IMR-90 (cell line): Measurements from ENCODE around the gene SORBS1. TPM values are rescaled to one million over a fixed set of nuclear protein-coding genes. Genes with fewer than 3 reads are reported as not detected.

Experiments
- ATAC-seq: fragments of 200-7000 bp; cut with Tn5 transposase; 2 replicates; pipeline ENCODE4 v1.9.1; 2020; ENCODE audit warnings: low read depth, mild to moderate bottlenecking, moderate library complexity
- BruUV-seq: library from RNA; stranded (reverse); fragments of 400-500 nt; replicated peaks from 2 replicates; lab custom pipeline; 2021; lab: Mats Ljungman, UMichigan
- CTCF ChIA-PET: fragments of 300-600 bp; formaldehyde crosslinking; extraction: SDS; loops from one replicate; lab custom pipeline; 2021; ENCODE audit warnings: antibody characterized with exemption; lab: Yijun Ruan, JAX
- POLR2A ChIA-PET: fragments of 300-600 bp; sonication (Branson Sonifier 250); formaldehyde crosslinking; loops from one replicate; lab custom pipeline; 2022; ENCODE audit warnings: antibody characterized with exemption; ENCODE audit not compliant: unreplicated experiment; lab: Charles Lee
- DNase-seq: peaks from one replicate; pipeline ENCODE4 v3.0.0; 2013
- H2AFZ ChIP-seq: replicated peaks from 2 replicates; pipeline ENCODE3; 2013; ENCODE audit warnings: low read length, mild to moderate bottlenecking; ENCODE audit not compliant: poor library complexity
- H2AK5ac ChIP-seq: 2 replicates; pipeline ENCODE4 v1.6.1; 2013; ENCODE audit warnings: low read depth, low read length, inconsistent platforms
- H2AK9ac ChIP-seq: replicated peaks from 2 replicates; pipeline ENCODE3; 2013; ENCODE audit warnings: mild to moderate bottlenecking, low read depth, low read length, moderate library complexity; ENCODE audit not compliant: poor library complexity
- H2BK120ac ChIP-seq: 2 replicates; pipeline ENCODE4 v1.6.1; 2013; ENCODE audit warnings: low read depth, low read length, inconsistent platforms
- H2BK15ac ChIP-seq: 3 replicates; pipeline ENCODE4 v1.6.1; 2013; ENCODE audit warnings: low read depth, low read length, inconsistent platforms
- H2BK20ac ChIP-seq: 2 replicates; pipeline ENCODE4 v1.6.1; 2013; ENCODE audit warnings: low read depth, mild to moderate bottlenecking, inconsistent platforms, low read length, moderate library complexity
- H2BK5ac ChIP-seq: 2 replicates; pipeline ENCODE4 v1.6.1; 2013; ENCODE audit warnings: mild to moderate bottlenecking, low read depth, low read length, inconsistent platforms; ENCODE audit not compliant: poor library complexity, severe bottlenecking
- H3K14ac ChIP-seq: replicated peaks from 2 replicates; pipeline ENCODE4 v1.6.1; 2013; ENCODE audit warnings: low read depth, low read length, inconsistent platforms
- H3K18ac ChIP-seq: 2 replicates; pipeline ENCODE4 v1.6.1; 2013; ENCODE audit warnings: low read depth, low read length, control low read depth
- H3K23ac ChIP-seq: 2 replicates; pipeline ENCODE4 v1.6.1; 2013; ENCODE audit warnings: low read depth, low read length, inconsistent platforms
- H3K27ac ChIP-seq: 2 replicates; pipeline ENCODE4 v1.5.1; 2013; ENCODE audit warnings: mild to moderate bottlenecking, control low read depth, low read length; ENCODE audit not compliant: insufficient read depth
- H3K27me3 ChIP-seq: 2 replicates; pipeline ENCODE4 v1.6.1; 2013; ENCODE audit warnings: low read length; ENCODE audit not compliant: control insufficient read depth, insufficient read depth
- H3K36me3 ChIP-seq: 2 replicates; pipeline ENCODE4 v1.6.1; 2013; ENCODE audit warnings: low read length, mixed read lengths; ENCODE audit not compliant: control insufficient read depth, insufficient read depth
- H3K4ac ChIP-seq: 2 replicates; pipeline ENCODE4 v1.6.1; 2013; ENCODE audit warnings: low read depth, low read length, inconsistent platforms
- H3K4me1 ChIP-seq: 2 replicates; pipeline ENCODE4 v1.6.1; 2013; ENCODE audit warnings: low read length, mixed read lengths; ENCODE audit not compliant: control insufficient read depth, insufficient read depth
- H3K4me2 ChIP-seq: 2 replicates; pipeline ENCODE4 v1.6.1; 2013; ENCODE audit warnings: low read depth, mild to moderate bottlenecking, control low read depth, low read length, moderate library complexity
- H3K4me3 ChIP-seq: 2 replicates; pipeline ENCODE4 v1.5.1; 2013; ENCODE audit warnings: low read depth, mild to moderate bottlenecking, control low read depth, low read length, moderate library complexity; ENCODE audit not compliant: insufficient read depth
- H3K56ac ChIP-seq: 2 replicates; pipeline ENCODE4 v1.6.1; 2013; ENCODE audit warnings: low read length, inconsistent platforms; ENCODE audit not compliant: insufficient read depth; ENCODE audit errors: extremely low read depth
- H3K79me1 ChIP-seq, 2 experiments: 2 replicates each; pipeline ENCODE4 v1.6.1; 2013; ENCODE audit warnings: low read length in 2 of 2, inconsistent platforms in 1 of 2, low read depth in 1 of 2
- H3K9ac ChIP-seq: 2 replicates; pipeline ENCODE4 v1.6.1; 2013; ENCODE audit warnings: low read depth, low read length, control low read depth
- H3K9me1 ChIP-seq: 2 replicates; pipeline ENCODE4 v1.6.1; 2013; ENCODE audit warnings: low read length, inconsistent platforms; ENCODE audit not compliant: insufficient read depth
- H3K9me3 ChIP-seq: 2 replicates; pipeline ENCODE4 v1.6.1; 2013; ENCODE audit warnings: low read length; ENCODE audit not compliant: control insufficient read depth, insufficient read depth
- H4K20me1 ChIP-seq: 2 replicates; pipeline ENCODE4 v1.6.1; 2013; ENCODE audit warnings: low read length, inconsistent platforms; ENCODE audit not compliant: insufficient read depth
- H4K5ac ChIP-seq: 2 replicates; pipeline ENCODE4 v1.6.1; 2013; ENCODE audit warnings: mild to moderate bottlenecking, low read depth, low read length, control low read depth
- H4K8ac ChIP-seq, 2 experiments: 2 replicates each; pipeline ENCODE4 v1.6.1; 2013; ENCODE audit warnings: low read depth in 2 of 2, low read length in 2 of 2, control low read depth in 1 of 2, inconsistent platforms in 1 of 2
- H4K91ac ChIP-seq: 2 replicates; pipeline ENCODE4 v1.6.1; 2013; ENCODE audit warnings: low read depth, low read length, inconsistent platforms; ENCODE audit not compliant: insufficient read depth
- BHLHE40 ChIP-seq: fragments of 150-350 bp; IDR thresholded peaks from 2 replicates; pipeline ENCODE4 v1.6.1; 2016; ENCODE audit warnings: mild to moderate bottlenecking, low read depth, low read length
- CEBPB ChIP-seq: IDR thresholded peaks from 2 replicates; pipeline ENCODE4 v1.6.1; 2012; ENCODE audit warnings: low read depth, low read length, improper control_type of control experiment
- CHD1 ChIP-seq: IDR thresholded peaks from 2 replicates; pipeline ENCODE4 v1.6.1; 2012; ENCODE audit warnings: low read depth, low read length, improper control_type of control experiment
- CTCF ChIP-seq: conservative IDR thresholded peaks from 2 replicates; pipeline ENCODE4 v1.5.1; 2012; ENCODE audit warnings: mild to moderate bottlenecking, low read depth, low read length, improper control_type of control experiment
- ELK1 ChIP-seq: fragments of 150-350 bp; IDR thresholded peaks from 2 replicates; pipeline ENCODE4 v1.6.1; 2016; ENCODE audit warnings: low read depth, mild to moderate bottlenecking, low read length, moderate library complexity, borderline replicate concordance
- FOS ChIP-seq: fragments of 150-350 bp; IDR thresholded peaks from 2 replicates; pipeline ENCODE4 v1.6.1; 2016; ENCODE audit warnings: low read depth, low read length
- MAZ ChIP-seq: IDR thresholded peaks from 2 replicates; pipeline ENCODE4 v1.6.1; 2012; ENCODE audit warnings: low read depth, mild to moderate bottlenecking, low read length, improper control_type of control experiment, moderate library complexity, borderline replicate concordance
- NFE2L2 ChIP-seq: fragments of 150-350 bp; IDR thresholded peaks from 2 replicates; pipeline ENCODE4 v1.6.1; 2016; ENCODE audit warnings: low read depth, mild to moderate bottlenecking, low read length
- POLR2A ChIP-seq: IDR thresholded peaks from 2 replicates; pipeline ENCODE4 v1.6.1; 2012; ENCODE audit warnings: mild to moderate bottlenecking, low read depth, low read length
- RAD21 ChIP-seq: IDR thresholded peaks from 2 replicates; pipeline ENCODE4 v1.6.1; 2012; ENCODE audit warnings: low read length, improper control_type of control experiment
- RFX5 ChIP-seq: IDR thresholded peaks from 2 replicates; pipeline ENCODE4 v1.8.0; 2012; ENCODE audit warnings: low read depth, mild to moderate bottlenecking, low read length, moderate library complexity
- SMC3 ChIP-seq: fragments of 150-350 bp; IDR thresholded peaks from 2 replicates; pipeline ENCODE4 v1.6.1; 2016; ENCODE audit warnings: low read depth, mild to moderate bottlenecking, antibody characterized with exemption, low read length, moderate library complexity
- USF2 ChIP-seq: fragments of 150-350 bp; IDR thresholded peaks from 2 replicates; pipeline ENCODE4 v1.6.1; 2017; ENCODE audit warnings: mild to moderate bottlenecking, antibody characterized with exemption, low read length, low read depth
- WGBS, 2 experiments: methylation state at CpG; one replicate each; pipeline versions ENCODE4 v1.1.5 to v1.1.7; 2013; ENCODE audit warnings: missing lambda C conversion rate in 2 of 2; ENCODE audit not compliant: insufficient read length in 1 of 2; ENCODE audit errors: extremely low coverage in 2 of 2; 5-methylcytosine and 5-hydroxymethylcytosine counted together
- dilution Hi-C: fragments of 300-500 bp; cut with HindIII; formaldehyde crosslinking; loops from one replicate; pipeline ENCODE4 v1.14.3; 2018; ENCODE audit warnings: low sequenced_read_pairs; ENCODE audit not compliant: unreplicated experiment
- in situ Hi-C: fragments of 300-500 bp; cut with MboI; formaldehyde crosslinking; loops from 3 replicates; pipeline ENCODE4 v1.14.3; 2019; ENCODE audit warnings: low sequenced_read_pairs, inconsistent platforms, mixed read lengths
- intact Hi-C: fragments of 100-400 bp; cut with micrococcal nuclease; formaldehyde crosslinking; loops from 2 replicates; pipeline ENCODE4 v1.10.0; 2022
- polyA plus RNA-seq, 3 experiments: library from polyadenylated mRNA; depleted of rRNA; stranded (reverse); fragments of >200 nt; gene quantifications; 2 replicates each; pipeline ENCODE4 v1.2.3, GENCODE V29; 2012; ENCODE audit warnings: low replicate concordance in 1 of 3
- total RNA-seq: library from RNA; depleted of rRNA; stranded (reverse); fragments of >200 nt; gene quantifications from 2 replicates; pipeline ENCODE4 v1.2.3, GENCODE V29; 2012

The SORBS1 gene
- total and polyA plus RNA-seq, 2 of the 4 experiments (the other 2 are of a cell fraction), result 0.18 to 0.32 TPM

DNA sequence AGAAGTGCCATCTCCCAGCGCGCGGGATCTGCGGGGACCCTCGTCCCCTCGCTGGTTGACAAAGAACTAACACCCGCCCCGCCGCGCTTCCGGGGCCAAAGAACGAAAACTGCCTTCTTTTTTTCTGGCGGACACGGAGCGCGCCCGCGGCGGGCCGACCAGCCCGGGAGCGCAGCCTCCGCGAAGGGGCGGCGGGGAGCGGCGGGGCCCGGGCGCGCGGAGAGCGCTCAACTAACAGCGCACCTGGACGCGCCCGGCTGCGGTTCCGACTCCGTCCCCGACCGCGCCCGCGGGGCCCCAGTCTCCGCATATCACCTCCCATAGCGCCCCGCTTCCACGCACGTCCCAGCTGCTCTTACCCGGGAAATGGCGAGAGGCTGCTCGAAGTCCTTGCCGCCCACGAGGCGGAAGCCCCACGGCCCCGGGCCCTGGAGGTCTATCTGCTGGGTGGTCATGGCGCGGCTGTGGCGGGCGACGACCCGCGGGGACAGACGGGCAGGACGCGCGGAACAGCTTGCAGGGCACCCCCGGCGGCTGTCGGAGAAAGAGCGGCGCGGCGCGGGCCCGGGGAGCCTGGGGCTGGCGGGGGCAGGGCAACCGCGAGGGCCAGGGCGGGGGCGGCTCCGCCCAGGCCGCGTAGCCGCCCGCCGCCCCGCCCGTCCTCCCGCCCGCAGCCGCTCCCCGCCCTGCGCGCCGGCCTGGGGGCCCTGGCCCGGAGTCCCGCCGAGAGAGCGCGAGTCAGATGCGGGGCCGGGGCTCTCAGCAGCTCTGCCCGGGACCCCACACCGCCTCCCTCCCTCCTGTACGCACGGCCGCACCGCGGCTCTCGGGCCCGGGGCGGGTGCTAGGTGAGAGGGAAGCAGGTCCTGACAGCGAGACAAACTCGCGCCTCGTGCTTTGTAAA is 270.5 kb downstream of the SORBS1 start, which contains the start of gene PDLIM1:
PDLIM1 (minus strand) TSS at position 543 of the 904 bp plus-strand sequence; CDS start at position 455, 88 bp downstream.
- H2AK9ac ChIP-seq, result peak within 1 kb of the TSS; percentile 77
- peak within 1 kb of the TSS; percentile 12; the same call in 1 of the 2 replicates for H2BK20ac ChIP-seq
- peak within 1 kb of the TSS; percentile 95 for H2AFZ ChIP-seq
- WGBS, 2 experiments, result 5% methylated on average over 41 of the region's 119 CpGs; no CpG with 5 or more reads in 1 of the 2 experiments
- peak within 1 kb of the TSS; percentile 76; the same call in 1 of the 2 replicates for H3K56ac ChIP-seq
- H3K14ac ChIP-seq, result peak within 1 kb of the TSS; percentile 93
- DNase-seq (peak; percentile 45), ATAC-seq (peak; percentile 88)
- peak within 1 kb of the TSS; percentile 82 for H4K5ac ChIP-seq
- peak within 1 kb of the TSS; percentile 88 for H4K91ac ChIP-seq
- peak within 1 kb of the TSS; percentile 66; the same call in 2 of the 3 replicates for H2BK15ac ChIP-seq
- H3K79me1 ChIP-seq, result peaks cover 8 to 43% of the 10 kb centered on the region in 2 experiments
- BruUV-seq, result TSS peak; percentile 39
- H3K9ac ChIP-seq, result peak within 1 kb of the TSS; percentile 98
- no peaks in the 10 kb centered on the region for H3K27me3 ChIP-seq
- peak within 1 kb of the TSS; percentile 92 for H2BK120ac ChIP-seq
- intact Hi-C loops, result loop anchor here (1.0 to 5.0 kb wide), 4 partner anchors 43 to 108 kb away; no protein-coding TSS in a partner anchor
- peak within 1 kb of the TSS; percentile 90 for H3K4ac ChIP-seq
- peak within 1 kb of the TSS; percentile 82 to 87 for H4K8ac ChIP-seq
- peak within 1 kb of the TSS; percentile 92 for H2AK5ac ChIP-seq
- H2BK5ac ChIP-seq, result peak within 1 kb of the TSS; percentile 84
- H3K36me3 ChIP-seq, result peaks cover 3% of the 10 kb centered on the region; the same call in 1 of the 2 replicates
- peaks cover 34% of the 10 kb centered on the region for H4K20me1 ChIP-seq
- H3K9me1 ChIP-seq, result peaks cover 18% of the 10 kb centered on the region
- H3K27ac ChIP-seq, result peak within 1 kb of the TSS; percentile 94
- no peaks in the 10 kb centered on the region for H3K9me3 ChIP-seq
- peak within 1 kb of the TSS; percentile 94 for H3K23ac ChIP-seq
- CTCF ChIA-PET, result interaction anchor here (0.6 to 1.0 kb wide), 2 partner anchors 38 to 1389 kb away, joined by 3 to 4 read pairs; no protein-coding TSS in a partner anchor
- H3K4me2 ChIP-seq, result peak within 1 kb of the TSS; percentile 79
- H3K4me1 ChIP-seq, result peaks cover 15% of the 10 kb centered on the region
- in situ Hi-C loops, result no loop called here
- peak within 1 kb of the TSS; percentile 98 for H3K4me3 ChIP-seq
- POLR2A ChIA-PET, result interaction anchor here (0.6 to 1.0 kb wide), 2 partner anchors 34 to 35 kb away, joined by 3 to 5 read pairs; no protein-coding TSS in a partner anchor
- peak within 1 kb of the TSS; percentile 84 for H3K18ac ChIP-seq
- dilution Hi-C loops, result no loop called here
- TF ChIP-seq CEBPB (no peak), BHLHE40 (no peak), SMC3 (no peak), FOS (no peak), RFX5 (no peak), CTCF (peak; percentile 30), ELK1 (no peak), NFE2L2 (no peak), POLR2A (peak; percentile 80), USF2 (no peak), MAZ (peak; percentile 72), RAD21 (no peak), CHD1 (no peak)
